Measurements from ENCODE around the gene TMEM8B.
A peak's percentile ranks its signal among the peaks of the same experiment; 100 is the strongest.
"Not testable (repeated sequence)": the region's sequence is repeated elsewhere in the genome, so short reads cannot be mapped to it uniquely, and the experiment has no call there.

The TMEM8B gene

DNA sequence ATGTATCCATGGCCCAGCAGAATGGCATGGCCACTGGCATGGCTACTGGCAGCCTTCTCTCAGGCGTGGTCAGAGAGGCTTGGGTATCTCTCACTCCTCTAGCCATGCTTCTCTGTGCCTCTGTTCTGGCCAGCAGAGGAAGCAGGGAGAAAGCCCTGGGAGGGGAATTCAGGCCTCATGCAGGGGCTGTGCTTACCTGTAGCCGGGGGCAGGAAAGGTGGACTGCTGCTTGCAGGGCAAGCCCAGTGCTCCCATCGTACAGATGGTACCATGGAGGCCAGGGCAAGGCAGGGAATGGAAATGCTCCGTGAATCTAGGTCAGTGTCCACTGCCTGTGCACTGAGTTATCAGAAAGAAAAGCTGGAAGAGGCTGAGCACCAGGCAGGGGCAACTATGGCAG is 38.5 kb downstream of the TMEM8B start:
- DNase-seq, result no peak

DNA sequence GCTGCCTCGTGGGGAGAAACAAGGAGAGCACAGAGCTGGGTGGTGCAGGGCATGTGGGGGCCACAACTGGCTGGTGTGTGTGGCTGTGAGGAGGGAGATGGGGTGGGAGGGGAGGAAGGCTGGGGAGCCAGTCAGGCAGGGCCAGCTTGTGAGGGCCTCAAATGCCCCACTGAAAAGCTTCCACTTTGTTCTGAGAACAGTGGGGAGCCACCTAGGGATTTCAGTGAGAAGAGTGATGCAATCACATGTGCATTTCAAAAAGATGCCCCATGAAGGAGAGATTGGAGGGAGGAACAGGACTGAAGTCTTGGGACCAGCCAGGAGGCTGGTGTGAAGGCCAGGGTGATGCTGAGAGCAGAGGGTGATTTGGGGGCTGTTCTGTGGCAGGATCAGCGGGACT is 39.9 kb downstream of the TMEM8B start:
- no peak for DNase-seq

DNA sequence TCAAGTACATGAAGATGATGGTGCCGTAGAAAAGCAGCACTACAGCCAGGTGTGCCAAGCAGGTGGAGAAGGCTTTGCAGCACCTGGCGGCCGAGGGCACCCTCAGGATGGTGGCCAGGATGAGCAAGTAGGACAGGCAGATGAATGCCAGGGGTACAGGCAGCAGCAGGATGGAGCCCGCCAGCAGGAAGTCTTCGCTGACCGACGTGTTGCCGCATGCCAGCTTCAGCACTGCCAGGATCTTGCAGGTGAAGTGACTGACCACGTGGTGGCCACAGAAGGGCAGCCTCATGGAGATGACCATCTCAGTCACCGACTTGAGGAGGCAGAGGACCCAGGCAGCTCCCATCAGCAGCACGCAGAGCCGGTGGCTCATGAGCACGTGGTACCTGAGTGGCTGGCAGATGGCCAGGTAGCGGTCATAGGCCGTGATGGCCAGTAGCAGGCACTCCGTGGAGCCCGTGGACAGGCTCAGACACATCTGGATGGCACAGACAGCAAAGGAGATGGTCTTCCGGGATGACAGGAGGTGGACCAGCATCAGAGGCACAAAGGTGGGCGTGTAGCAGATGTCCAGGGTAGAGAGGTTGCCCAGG is 40.7 kb downstream of the TMEM8B start:
- DNase-seq, result no peak

DNA sequence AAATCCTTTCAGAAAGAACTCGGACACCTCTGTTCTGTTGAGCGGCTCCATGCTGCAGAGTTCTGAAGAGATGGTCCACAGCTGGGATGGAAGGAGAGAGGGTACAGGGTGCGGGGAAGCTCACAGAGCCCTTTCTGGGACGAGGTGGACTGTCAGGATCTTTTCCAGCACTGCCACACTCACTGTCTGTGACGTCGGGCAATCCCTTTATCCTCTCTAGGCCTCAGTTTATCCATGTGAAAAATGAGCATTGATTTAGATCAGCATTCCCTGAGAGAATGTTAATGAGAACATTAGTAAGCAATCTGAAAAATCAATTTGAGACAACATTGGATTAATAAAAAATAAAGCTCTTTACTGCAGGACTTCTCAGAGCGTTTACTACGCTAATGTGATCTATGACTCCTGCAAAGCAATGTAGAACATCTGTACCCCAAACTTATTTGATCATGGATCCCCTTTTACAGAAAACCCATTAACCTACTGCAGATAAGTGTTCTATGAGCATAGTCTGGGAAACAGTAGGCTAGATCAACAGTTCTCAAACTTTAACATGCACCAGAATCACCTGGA is 41.4 kb downstream of the TMEM8B start, which contains the start of gene OR13J1:
Gene OR13J1 (minus strand): TSS at position 51 of the 573 bp plus-strand sequence. CDS start 0 bp downstream, at position 51.
- no peak for DNase-seq

DNA sequence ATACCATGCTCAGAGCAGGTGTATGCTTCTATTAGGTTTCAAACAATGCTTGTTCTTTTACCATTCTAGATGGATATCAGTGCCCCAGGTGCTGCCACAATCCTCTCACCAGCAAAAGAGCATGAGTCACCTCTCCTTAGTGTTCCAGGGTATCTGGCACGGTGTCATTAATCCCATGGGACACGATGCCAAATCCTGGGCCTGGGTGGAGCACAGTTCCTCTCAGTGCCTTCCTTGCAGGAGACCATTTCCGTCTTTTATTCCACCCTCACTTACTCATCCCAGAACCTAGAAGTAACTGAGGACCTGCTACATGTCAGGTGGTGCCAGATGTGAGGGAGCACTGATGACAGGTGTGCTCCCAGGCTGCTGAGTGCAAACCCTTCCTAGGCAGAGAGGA is 42.5 kb downstream of the TMEM8B start:
- DNase-seq, result no peak

DNA sequence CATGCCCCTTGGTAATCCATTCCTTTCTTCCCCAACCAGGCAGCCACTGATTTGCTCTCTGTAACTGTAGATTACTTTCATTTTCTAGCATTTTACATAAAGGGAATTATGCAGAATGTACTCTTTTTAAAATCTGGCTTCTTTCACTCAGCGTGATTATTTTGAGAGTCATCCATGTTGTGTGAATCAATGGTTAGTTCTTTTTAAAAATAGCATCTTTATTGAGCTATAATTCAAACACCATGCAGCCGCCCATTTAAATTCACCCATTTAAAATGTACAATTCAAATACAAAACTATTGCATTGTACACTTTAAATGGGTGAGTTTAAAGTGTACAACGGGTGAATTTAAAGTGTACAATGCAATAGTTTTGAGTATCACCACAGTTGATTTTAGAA is 43.5 kb downstream of the TMEM8B start:
- no peak for DNase-seq

DNA sequence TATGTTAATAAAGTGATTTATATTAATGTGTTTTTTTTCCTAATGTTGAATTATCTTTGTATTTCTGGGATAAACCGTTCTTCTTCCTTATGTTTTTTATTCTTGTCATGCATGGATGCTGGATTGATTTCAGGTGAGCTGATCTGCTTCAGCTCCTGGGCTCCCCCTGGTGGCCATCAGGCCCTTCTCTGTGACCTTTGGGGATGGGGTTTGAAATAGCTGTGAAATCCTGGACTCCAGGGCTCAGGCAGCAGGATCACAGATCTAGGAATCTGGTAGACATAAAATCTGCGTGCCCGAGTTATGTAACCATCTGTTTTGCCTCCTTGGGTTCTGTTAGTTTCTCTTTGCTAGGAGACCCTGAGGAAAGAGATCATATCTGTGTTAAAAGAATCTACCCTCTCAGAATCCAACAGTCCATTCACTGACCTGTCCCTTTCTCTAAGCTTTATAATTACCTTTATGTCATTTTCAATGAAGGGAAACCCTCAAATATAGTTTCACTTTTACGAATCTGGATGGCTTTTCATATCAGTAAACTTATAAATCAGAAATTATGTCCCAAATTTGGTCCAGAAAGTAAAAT is 53.3 kb downstream of the TMEM8B start:
- peak; percentile 31 to 82 (median 70) for DNase-seq

DNA sequence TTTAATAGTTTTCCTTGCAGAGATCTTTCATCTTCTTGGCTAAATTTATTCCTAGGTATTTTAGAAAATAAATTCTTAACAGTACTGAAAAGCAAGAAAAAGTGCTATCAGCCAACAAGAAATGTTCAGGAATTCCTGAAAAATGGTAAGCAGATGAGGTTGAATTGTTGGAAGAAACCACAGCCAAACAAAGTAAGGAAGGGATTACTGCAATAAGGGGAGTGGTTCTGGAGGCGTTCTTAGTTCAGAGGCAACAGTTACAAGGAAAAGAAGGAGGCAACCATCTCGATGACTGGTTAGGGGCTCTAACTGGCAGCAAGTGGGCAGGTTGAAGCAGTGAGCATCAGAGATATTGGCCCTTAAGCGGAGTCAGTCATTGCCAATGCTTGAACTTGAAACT is 54.0 kb downstream of the TMEM8B start:
- no peak for DNase-seq

DNA sequence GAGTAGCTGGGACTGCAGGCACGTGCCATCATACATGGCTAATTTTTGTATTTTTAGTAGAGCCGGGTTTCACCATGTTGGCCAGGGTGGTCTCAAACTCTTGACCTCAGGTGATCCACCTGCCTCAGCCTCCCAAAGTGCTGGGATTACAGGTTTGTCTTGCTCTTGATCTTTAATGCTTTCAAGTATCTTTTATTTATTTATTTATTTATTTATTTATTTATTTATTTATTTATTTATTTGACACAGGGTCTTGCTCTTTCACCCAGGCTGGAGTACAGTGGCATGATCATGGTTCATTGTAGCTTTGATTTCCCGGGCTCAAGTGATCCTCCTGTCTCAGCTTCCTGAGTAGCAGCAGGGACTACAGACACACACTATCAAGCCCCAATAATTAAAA is 55.9 kb downstream of the TMEM8B start:
- not testable (repeated sequence) for DNase-seq

DNA sequence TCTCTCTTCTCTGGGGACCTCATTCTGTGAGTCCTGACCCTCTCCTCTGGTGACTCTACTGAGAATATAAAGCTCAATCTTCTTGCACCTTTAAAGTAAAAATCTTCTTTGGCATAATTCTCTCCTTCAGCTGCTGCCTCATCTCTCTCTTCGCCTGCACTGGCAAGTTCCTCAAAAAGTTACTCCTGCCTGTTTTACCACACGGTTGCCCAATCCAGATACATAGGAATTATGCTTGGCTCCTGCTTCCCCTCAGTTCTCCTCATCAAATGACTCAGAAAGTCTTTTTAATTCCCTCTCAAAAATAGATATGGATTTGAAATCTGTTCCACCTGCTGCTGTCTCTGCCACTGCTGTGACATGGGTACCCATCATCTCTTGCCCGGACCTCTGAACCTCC is 62.6 kb downstream of the TMEM8B start:
- no peak for DNase-seq

DNA sequence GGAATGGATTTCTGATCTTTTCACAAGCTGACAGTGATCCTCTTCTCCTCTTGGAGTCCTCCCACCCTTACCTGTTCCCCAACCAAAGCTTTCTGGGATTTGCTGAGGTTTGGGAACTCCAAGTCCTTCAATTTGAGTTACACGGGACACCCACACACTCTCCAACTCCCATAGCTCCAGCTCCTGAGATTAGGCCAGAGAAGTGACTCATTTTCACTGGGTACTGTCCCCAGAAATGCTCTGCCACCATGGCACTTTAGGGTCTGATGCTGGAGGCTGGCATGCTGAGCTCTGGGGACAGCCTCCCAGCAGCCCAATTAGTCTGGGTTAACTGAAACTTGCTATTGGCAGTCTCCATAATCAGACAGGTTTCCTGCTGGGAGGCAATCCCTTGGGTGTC is 63.0 kb downstream of the TMEM8B start:
- DNase-seq, result no peak

DNA sequence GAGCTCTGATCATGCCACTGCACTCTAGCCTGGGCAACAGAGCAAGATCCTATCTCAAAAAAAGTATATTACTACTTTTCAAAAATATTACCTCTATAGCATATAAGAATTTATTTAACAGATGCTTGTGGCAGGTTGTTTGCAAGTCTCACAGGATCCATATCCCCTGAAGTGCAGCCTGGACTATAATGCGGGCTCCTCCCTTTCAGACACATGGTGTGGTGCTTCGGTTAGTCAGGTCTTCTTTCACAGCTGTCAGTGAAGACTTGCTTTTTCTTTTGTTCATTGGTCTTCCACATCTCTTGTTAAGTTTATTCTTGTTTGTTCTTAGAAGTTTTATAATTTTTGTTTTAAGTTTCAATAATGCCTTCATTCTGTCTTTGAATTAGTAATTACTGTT is 67.5 kb downstream of the TMEM8B start:
- DNase-seq, result no peak

DNA sequence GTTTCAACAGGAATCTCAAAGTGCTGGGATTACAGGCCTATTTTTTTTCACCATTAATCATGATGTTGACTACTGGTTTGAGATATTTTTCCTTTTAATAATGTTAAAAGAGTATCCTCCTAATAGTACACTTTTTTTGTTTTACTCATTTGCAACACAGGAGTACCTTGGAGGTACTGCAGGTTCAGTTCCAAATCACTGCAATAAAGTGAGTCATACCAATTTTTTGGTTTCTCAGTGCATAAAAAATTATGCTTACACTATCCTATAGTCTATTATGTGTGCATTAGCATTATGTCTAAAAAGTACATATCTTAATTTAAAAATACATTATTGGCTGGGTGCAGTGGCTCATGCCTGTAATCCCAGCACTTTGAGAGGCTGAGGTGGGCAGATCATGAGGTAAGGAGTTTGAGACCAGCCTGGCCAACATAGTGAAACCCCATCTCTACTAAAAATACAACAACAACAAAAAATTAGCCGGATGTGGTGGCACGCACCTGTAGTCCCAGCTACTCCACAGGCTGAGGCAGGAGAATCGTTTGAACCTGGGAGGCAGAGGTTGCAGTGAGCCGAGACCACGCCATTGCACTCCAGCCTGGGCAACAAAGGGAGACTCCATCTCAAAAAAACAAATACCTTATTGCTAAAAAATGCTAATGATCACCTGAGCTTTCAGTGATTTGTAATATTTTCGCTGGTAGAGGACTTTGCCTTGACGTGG is 68.5 kb downstream of the TMEM8B start:
- DNase-seq, result not testable (repeated sequence)

DNA sequence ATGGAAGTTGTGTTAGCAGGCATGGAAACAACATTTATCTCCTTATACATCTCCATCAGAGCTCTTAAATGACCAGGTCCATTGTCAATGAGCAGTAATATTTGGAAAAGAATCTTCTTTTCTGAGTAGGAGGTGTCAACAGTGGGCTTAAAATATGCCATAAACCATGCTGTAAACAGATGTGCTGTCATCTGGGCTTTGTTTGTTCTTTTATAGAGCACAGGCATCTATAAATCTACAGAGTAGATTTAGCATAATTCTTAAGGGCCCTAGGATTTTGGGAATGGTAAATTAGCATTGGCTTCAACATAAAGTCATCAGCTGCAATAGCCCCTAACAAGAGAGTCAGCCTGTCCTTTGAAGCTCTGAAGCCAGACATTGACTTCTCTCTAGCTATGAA is 69.3 kb downstream of the TMEM8B start:
- no peak for DNase-seq

DNA sequence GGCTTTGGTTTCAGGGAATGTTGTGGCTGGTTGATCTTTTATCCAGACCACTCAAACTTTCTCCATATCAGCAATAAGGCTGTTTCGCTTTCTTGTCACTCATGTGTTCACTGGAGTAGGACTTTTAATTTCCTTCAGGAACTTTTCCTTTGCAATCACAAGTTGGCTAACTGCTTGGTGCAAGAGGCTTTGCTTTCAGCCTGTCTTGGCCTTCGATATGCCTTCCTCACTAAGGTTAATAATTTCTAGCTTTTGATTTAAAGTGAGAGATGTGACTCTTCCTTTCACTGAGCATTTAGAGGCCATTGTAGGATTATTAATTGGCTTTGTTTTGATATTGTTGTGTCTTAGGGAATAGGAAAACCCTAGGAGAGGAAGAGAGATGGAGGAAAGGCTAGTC is 70.0 kb downstream of the TMEM8B start:
- DNase-seq, result no peak

DNA sequence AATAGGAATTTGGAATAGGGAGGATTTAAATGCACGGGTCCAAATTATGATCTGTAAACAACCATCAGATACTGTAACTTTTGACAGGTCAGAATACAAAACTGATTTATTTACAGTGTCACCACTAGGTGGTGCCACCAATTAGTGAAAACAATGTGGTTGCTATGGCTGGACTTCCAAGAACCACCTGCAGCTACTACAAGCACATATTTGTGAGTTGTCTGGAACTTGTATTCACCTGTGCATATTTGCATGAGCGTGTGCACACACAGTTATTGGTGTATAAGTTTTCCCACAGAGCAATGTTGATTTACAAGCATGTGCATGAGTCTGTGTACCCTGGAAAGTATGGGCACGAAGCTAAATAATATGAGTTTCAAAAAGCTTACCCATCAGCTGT is 74.0 kb downstream of the TMEM8B start:
- peak in 4 of 6 experiments; percentile 10 to 70 (median 58) for DNase-seq

DNA sequence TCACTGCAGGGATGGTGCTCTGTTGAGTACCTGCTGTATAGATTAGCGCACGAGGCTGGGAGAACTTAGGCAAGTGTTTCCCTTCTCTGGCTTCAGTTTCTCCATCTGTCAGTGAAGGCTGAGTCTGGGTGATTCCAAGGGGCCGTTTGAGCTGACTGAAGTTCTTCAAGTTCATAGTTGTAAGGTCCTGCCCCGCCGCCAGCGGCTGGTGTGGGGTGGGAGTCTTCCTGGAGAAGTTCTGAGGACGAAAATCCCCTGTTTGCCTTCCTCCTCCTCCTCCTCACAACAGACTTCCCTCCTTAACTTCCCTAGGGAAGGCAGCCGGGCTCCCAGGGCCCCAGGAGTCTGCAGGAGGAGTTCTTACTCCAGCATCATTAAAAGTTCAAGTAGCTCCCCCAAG is 75.3 kb downstream of the TMEM8B start:
- DNase-seq, result no peak

DNA sequence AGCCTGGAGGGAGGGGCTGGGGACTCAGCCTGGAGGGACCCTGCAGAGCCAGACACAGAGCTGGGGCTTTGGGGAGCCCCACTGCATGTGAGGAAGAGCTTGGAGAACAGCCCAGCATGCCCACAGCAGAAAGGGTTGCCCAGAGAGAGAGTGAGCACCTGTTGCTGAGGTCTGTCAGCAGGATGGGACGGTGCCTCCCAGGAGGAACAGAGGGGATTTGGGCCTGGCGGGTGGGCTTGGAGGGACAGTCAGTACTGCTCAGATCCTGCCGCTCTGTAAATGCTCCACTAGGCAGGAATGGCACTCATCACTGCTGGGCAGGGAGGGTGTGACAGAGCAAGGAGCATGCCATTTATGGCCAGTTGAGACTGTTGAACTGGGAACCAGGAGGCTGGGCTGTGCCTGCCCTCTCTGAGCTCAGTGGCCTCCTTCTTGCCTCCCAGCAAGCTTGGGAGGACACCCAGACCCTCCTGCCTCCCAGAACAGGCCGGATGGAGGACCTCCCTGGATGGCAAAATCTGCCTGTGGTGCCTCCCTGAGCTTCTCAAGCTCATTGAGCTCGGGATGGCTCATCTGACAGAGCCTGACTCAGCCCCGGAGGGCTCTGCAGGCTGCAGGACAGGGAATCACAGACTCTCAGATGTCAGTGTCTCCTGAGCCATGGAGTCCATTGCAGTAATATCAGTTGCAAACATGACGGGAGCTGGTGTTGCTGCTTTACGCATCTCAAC is 76.2 kb downstream of the TMEM8B start:
- no peak for DNase-seq

DNA sequence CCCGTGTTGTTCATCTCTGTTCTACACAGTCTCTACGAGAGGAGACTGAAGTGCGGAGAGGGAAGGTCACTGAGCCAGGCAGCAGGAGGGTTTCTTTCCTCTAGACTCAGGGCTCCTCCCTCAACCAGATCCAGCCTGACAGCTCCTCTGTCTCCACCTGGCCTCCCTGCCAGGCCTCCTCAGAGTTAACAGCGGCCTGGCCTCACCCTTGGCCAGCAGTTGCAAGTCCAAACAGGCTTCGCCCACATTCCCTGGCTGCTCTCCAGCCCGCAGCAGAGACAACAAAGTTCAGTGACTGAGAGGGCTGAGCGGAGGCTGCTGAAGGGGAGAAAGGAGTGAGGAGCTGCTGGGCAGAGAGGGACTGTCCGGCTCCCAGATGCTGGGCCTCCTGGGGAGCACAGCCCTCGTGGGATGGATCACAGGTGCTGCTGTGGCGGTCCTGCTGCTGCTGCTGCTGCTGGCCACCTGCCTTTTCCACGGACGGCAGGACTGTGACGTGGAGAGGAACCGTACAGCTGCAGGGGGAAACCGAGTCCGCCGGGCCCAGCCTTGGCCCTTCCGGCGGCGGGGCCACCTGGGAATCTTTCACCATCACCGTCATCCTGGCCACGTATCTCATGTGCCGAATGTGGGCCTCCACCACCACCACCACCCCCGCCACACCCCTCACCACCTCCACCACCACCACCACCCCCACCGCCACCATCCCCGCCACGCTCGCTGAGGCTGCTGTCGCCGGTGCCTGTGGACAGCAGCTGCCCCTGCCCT is 77.1 kb downstream of the TMEM8B start, which contains the start of gene HRCT1:
Gene HRCT1 (plus strand): TSS at position 291 of the 768 bp plus-strand sequence. CDS start 86 bp downstream, at position 377.
- no peak for DNase-seq

DNA sequence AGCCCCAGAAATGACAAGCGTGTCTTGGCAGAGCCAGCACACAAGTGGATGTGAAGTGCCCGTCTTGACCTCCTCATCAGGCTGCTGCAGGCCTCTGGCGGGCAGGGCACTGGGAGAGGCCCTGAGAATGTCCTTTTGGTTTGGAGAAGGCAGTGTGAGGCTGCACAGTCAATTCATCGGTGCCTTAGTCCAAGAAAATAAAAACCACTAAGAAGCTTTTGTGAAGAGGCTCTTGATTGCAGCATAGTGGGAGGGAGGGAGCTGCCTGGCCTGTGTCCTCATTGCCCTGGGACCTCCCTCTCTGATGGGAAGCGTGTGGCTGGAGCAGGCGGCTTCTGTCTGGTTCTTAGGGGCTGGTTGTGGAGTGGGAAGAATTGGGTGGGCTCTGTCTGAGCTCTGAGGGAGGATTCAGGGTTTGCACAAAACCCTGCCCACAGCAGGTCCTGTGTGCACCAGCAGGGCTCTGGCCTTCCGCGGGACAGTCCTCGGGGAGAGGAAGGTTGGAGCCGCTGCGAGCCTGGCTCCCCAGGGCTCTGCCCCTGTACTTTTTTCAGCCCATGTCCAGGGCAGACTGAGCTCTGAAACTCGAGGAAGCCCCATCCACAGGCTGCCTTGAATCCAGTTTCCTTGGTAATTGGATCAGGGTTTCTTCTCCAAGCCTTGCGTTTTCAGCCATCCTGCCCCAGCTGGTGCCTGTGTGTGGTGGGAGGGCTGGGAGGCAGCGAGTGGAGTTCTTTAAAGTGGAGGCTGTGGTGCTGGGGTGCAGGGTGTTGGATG is 78.1 kb downstream of the TMEM8B start:
- DNase-seq, result peak in 1 of 6 experiments; percentile 2

DNA sequence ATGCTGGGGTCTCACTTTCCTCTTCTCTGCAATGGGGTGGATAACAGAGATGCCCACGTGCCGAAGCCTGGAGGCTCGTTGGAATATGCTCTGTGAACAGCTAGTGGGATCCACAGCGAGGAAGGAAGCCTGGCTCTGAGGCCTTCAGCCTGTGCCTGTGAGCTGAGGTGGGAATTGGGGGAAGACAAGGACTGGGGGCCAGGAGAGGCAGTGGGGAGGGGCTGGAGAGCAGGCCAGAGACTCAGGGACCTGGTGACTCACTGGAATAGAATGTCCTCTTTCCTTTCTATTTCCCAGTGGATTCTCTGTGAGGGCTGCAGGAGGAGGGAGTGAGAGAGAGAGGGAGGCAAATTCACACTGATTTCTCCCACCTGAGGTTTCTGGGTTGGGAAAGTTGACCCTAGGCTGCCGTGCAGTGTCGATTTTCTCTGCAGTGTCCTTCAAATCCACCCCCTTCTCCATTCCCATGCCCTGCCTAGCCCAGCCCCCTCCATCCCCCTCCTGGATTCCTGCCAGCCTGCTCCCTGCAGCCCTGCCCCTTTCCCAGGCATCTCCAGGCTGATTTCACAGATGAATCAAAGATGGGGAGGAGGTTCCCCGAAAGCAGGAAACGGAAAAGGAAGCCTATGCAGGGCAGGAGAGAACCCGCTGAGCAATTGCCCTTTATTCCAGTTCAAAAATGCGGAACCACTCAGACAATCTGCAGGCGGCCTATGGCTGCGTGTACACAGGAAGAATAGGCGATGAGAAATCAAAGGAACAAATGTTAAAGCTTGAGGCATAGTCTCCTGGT is 78.9 kb downstream of the TMEM8B start:
- DNase-seq, result peak in 1 of 6 experiments; percentile 15

Measured in stimulated activated naive CD4-positive, alpha-beta T cell (primary cell).